Measurements from ENCODE around the gene GUF1. TPM values are rescaled to one million over a fixed set of nuclear protein-coding genes. Genes with fewer than 3 reads are reported as not detected.
A peak's percentile ranks its signal among the peaks of the same experiment; 100 is the strongest.

GUF1 gene
- total RNA-seq, 1 donor from 2014 or later, result 14.1 TPM

GRCh38 chr4:44674471-44674870 lies 3.7 kb upstream of the GUF1 start:
- no peak for DNase-seq (ENCODE audit: low spot score)

GRCh38 chr4:44675366-44675765 lies 2.9 kb upstream of the GUF1 start:
- Mint-ChIP-seq H3K27me3 (ENCODE audit: low read depth) (peaks cover 15% of the 10 kb centered on the region), H3K4me1 (ENCODE audit: low read depth) (peaks cover 19% of the 10 kb centered on the region), H3K4me3 (ENCODE audit: unreplicated experiment) (no peak overlapping the region), H3K27ac (ENCODE audit: unreplicated experiment) (no peak overlapping the region), H3K36me3 (ENCODE audit: low read depth) (no peaks in the 10 kb centered on the region), H3K9me3 (ENCODE audit: low read depth) (no peaks in the 10 kb centered on the region)
- TF ChIP-seq CTCF (IDR thresholded peaks at IDR 0.05), result no peak
- no peak for DNase-seq (ENCODE audit: low spot score)

More at GRCh38 chr4:44674471-44674870, 3.7 kb upstream of the GUF1 start:
- Mint-ChIP-seq H3K36me3 (ENCODE audit: low read depth) (no peaks in the 10 kb centered on the region), H3K9me3 (ENCODE audit: low read depth) (no peaks in the 10 kb centered on the region), H3K27me3 (ENCODE audit: low read depth) (peaks cover 18% of the 10 kb centered on the region), H3K4me1 (ENCODE audit: low read depth) (peaks cover 13% of the 10 kb centered on the region), H3K27ac (ENCODE audit: unreplicated experiment) (no peak overlapping the region), H3K4me3 (ENCODE audit: unreplicated experiment) (no peak overlapping the region)
- peak; percentile 63 for TF ChIP-seq CTCF (IDR thresholded peaks at IDR 0.05)

- no peaks in the 10 kb centered on the region for H3K27me3 Mint-ChIP-seq (ENCODE audit: low read depth)
- H3K4me1 Mint-ChIP-seq (ENCODE audit: low read depth), result peaks cover 27% of the 10 kb centered on the region
- no peak for DNase-seq (ENCODE audit: low spot score)
- H3K27ac Mint-ChIP-seq (ENCODE audit: unreplicated experiment), result peak overlapping the region; percentile 96
- peak overlapping the region; percentile 89 for H3K4me3 Mint-ChIP-seq (ENCODE audit: unreplicated experiment)
- H3K9me3 Mint-ChIP-seq (ENCODE audit: low read depth), result no peaks in the 10 kb centered on the region
- no peak for TF ChIP-seq CTCF (IDR thresholded peaks at IDR 0.05)
- peaks cover 2% of the 10 kb centered on the region for H3K36me3 Mint-ChIP-seq (ENCODE audit: low read depth)
Observed at GRCh38 chr4:44679060-44679459, 840 bp downstream of the GUF1 start.

- no peak for TF ChIP-seq CTCF (IDR thresholded peaks at IDR 0.05)
- Mint-ChIP-seq H3K9me3 (ENCODE audit: low read depth) (no peaks in the 10 kb centered on the region), H3K4me3 (ENCODE audit: unreplicated experiment) (no peak overlapping the region), H3K36me3 (ENCODE audit: low read depth) (peaks cover 15% of the 10 kb centered on the region), H3K27ac (ENCODE audit: unreplicated experiment) (no peak overlapping the region), H3K27me3 (ENCODE audit: low read depth) (no peaks in the 10 kb centered on the region), H3K4me1 (ENCODE audit: low read depth) (peaks cover 12% of the 10 kb centered on the region)
- DNase-seq (ENCODE audit: low spot score), result no peak
Observed at GRCh38 chr4:44684648-44685047, 6.4 kb downstream of the GUF1 start.

- Mint-ChIP-seq H3K4me3 (ENCODE audit: unreplicated experiment) (no peak overlapping the region), H3K9me3 (ENCODE audit: low read depth) (no peaks in the 10 kb centered on the region), H3K27ac (ENCODE audit: unreplicated experiment) (no peak overlapping the region), H3K27me3 (ENCODE audit: low read depth) (no peaks in the 10 kb centered on the region), H3K36me3 (ENCODE audit: low read depth) (peaks cover 20% of the 10 kb centered on the region), H3K4me1 (ENCODE audit: low read depth) (no peaks in the 10 kb centered on the region)
- no peak for DNase-seq (ENCODE audit: low spot score)
- TF ChIP-seq CTCF (IDR thresholded peaks at IDR 0.05), result no peak
Observed at GRCh38 chr4:44700427-44700826, 22.2 kb downstream of the GUF1 start.

Data from chondrocyte (in vitro differentiated cells).